NCI-H2107 treated with DMSO at 0.1 percent for 48 hours (cell line): ENCODE data around the gene C2orf92.

Experiments used
- DNase-seq: peaks from one replicate; lab custom pipeline; 2025; ENCODE audit not compliant: unreplicated experiment; lab: John Stamatoyannopoulos, UW

Gene C2orf92

GRCh38 chr2:97740590-97741182 lies 71.2 kb downstream of the C2orf92 start:
- peak; percentile 94 for DNase-seq

GRCh38 chr2:97741251-97741650 lies 71.7 kb downstream of the C2orf92 start:
- no peak for DNase-seq

DNA sequence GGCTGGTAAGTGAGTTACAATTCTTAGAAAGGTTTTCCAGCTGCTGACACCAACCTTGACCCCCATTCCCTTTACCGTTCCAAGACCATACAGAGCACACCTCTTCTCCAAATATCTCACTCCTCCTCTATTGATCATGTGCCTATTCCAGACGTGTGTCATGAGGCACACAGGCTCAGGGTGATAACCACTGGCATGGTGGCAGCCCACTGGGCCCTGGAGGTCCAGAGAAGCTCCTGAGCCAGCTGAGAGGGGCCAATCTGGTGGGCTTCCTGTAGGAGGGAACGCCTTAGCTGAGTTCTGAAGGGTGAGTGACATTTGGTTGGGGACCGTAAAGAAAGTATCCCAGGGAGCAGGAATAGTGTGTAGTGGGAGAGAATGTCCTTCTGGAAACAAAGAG lies 72.2 kb downstream of the C2orf92 start:
- no peak for DNase-seq

DNA sequence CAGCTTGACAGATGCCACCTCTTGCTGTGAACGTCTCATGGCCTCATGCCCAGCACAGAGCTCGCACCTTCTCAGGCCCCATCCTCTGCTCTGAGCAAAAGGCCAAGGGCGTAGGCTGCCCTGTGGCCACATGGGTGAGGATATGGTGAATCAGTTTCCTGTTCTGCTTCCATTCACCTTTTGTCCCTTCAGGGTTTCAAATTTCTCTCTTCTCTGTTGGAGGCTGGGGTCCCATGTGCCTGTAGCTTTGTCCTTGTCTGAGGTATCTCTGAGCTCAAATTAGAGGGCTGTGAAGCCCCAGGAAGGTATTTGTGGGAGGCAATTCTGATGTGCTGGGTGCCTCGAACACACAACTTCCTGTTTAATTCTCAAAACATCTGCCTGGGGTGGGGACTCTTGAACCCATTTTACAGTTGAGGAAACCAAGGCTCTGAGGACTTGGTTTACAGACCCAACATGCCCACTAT lies 72.9 kb downstream of the C2orf92 start:
- no peak for DNase-seq

GRCh38 chr2:97743913-97744312 lies 74.4 kb downstream of the C2orf92 start:
- DNase-seq: no peak

DNA sequence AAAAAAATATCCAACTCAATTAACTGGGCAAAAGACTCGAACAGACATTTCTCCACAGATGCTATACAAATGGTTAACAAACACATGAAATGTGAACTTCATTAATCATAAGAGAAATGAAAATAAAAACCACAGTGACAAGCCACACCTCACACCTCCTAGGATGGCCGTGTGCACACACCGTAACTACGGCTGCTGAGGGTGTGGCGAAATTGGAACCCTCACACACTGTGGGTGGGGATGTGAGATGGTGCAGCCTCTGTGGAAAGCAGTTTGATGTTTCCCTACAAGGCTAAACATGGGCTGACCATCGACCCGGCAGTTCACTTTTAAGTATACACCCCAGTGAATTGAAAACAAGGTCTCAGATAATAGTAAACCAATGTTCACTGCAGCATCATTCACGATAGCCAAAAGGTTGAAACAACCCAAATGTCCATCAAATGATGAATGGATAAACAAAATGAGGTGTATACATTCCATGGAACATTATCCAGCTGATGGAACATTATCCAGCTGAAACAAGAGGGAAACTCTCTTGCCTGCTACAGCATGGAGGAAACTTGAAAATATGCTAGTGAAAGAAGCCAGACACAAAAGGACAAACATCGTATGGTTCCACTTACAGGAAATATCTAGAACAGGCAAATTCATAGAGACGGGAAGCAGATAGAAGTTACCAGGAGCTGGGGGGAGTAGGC lies 76.1 kb downstream of the C2orf92 start:
- DNase-seq: peak; percentile 73

GRCh38 chr2:97747285-97747684 lies 77.8 kb downstream of the C2orf92 start:
- no peak for DNase-seq

- DNase-seq: no peak
Measured at GRCh38 chr2:97747716-97748115, 78.2 kb downstream of the C2orf92 start.

- DNase-seq: no peak
Measured at GRCh38 chr2:97749581-97749980, 80.1 kb downstream of the C2orf92 start.

- no peak for DNase-seq
Measured at GRCh38 chr2:97750017-97750416, 80.5 kb downstream of the C2orf92 start.

DNA sequence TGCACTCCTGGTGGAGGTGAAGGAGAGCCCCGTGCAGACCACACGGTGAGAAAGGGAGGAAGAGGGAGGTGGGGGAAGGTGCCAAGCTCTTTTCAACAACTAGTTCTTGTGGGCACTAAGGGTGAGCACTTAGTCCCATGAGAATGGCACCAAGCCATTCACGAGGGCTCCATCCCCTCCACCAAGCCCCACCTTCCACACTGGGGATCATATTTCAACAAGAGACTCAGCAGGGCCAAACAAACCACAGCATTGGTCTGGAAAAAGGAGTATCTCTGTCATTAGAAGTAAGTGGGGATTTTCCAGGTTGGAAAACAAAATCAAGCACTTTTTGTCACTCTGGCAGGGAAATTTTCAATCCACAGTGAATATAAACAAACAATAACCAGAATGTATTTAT lies 82.2 kb downstream of the C2orf92 start:
- DNase-seq: peak; percentile 94
